GM12801 (cell line): ENCODE data around the gene GRHPR.

Experiments used
- CTCF ChIP-seq: IDR thresholded peaks from one replicate; pipeline ENCODE4 v1.5.1; 2011; ENCODE audit warnings: control low read depth; ENCODE audit not compliant: insufficient read length; ENCODE audit errors: extremely low read depth

Gene GRHPR

GRCh38 chr9:37445832-37446231 lies 23.3 kb downstream of the GRHPR start:
- TF ChIP-seq CTCF = no peak

- no peak for TF ChIP-seq CTCF
Observed at GRCh38 chr9:37446401-37446800, 23.9 kb downstream of the GRHPR start.

GRCh38 chr9:37447111-37447510 lies 24.6 kb downstream of the GRHPR start:
- no peak for TF ChIP-seq CTCF

GRCh38 chr9:37449862-37450632 lies 27.6 kb downstream of the GRHPR start:
- TF ChIP-seq CTCF = no peak

GRCh38 chr9:37451628-37452027 lies 29.1 kb downstream of the GRHPR start:
- TF ChIP-seq CTCF = no peak

- no peak for TF ChIP-seq CTCF
Observed at GRCh38 chr9:37452611-37453010, 30.1 kb downstream of the GRHPR start.

GRCh38 chr9:37453827-37454226 lies 31.3 kb downstream of the GRHPR start:
- TF ChIP-seq CTCF = no peak

GRCh38 chr9:37454238-37454637 lies 31.7 kb downstream of the GRHPR start:
- TF ChIP-seq CTCF = no peak
